Adrenal gland (tissue), 12 donors: ENCODE measurements around the gene TMEM254. TPM values are rescaled to one million over a fixed set of nuclear protein-coding genes. Genes with fewer than 3 reads are reported as not detected.

Experiments used
- DNase-seq, 7 donors: peaks; one replicate each; pipeline ENCODE4 v3.0.0-alpha.2; 2019 to 2020
- H3K27ac ChIP-seq, 5 donors: fragments of 200-600 bp; sonication (generic) in 4 of 5; 1 replicate in 3 of 5; 2 replicates in 2 of 5; pipeline versions ENCODE4 v1.5.1 to v1.8.0; 2016 to 2020; ENCODE audit warnings: mild to moderate bottlenecking in 1 of 5
- H3K27me3 ChIP-seq: fragments of 200-600 bp; 2 replicates; pipeline ENCODE4 v1.8.0; 2021
- H3K36me3 ChIP-seq, 2 donors: fragments of 200-600 bp; replicated peaks in 1 of 2; 1 replicate in 1 of 2; 2 replicates in 1 of 2; pipeline versions ENCODE4 v1.5.1 to v1.8.0; 2018 to 2022
- H3K4me1 ChIP-seq, 2 donors: fragments of 200-600 bp; replicated peaks in 1 of 2; 1 replicate in 1 of 2; 2 replicates in 1 of 2; pipeline versions ENCODE4 v1.5.1 to v1.8.0; 2018 to 2021
- H3K4me3 ChIP-seq, 4 donors: fragments of 200-600 bp; sonication (generic) in 3 of 4; one replicate each; pipeline ENCODE4 v1.5.1; 2016 to 2018
- H3K9me3 ChIP-seq, 3 donors: fragments of 200-600 bp; sonication (generic) in 1 of 3; replicated peaks in 1 of 3; 1 replicate in 2 of 3; 2 replicates in 1 of 3; pipeline versions ENCODE4 v1.5.1 to v1.8.0; 2016 to 2021
- POLR2A ChIP-seq, 2 donors: fragments of 450-650 bp; IDR thresholded peaks; one replicate each; pipeline ENCODE4 v1.6.1; 2017; ENCODE audit warnings: antibody characterized with exemption in 2 of 2, mild to moderate bottlenecking in 2 of 2, moderate library complexity in 1 of 2
- WGBS, 4 donors: extraction: QIAGEN DNeasy Blood & Tissue Kit in 2 of 4; methylation state at CpG; one replicate each; pipeline versions ENCODE4 v1.1.5 to v1.1.7; 2013 to 2017; 5-methylcytosine and 5-hydroxymethylcytosine counted together
- intact Hi-C, 2 donors: fragments of 100-400 bp; cut with DNase I; formaldehyde crosslinking; loops; one replicate each; pipeline versions ENCODE4 v1.14.1 to v1.15.0; 2022 to 2023
- polyA plus RNA-seq, 3 donors: library from polyadenylated mRNA; stranded (reverse); fragments of 200-250 nt in 2 of 3; fragments of 350-450 nt in 1 of 3; fragmentation: Illumina TruSeq in 1 of 3; extraction: RNeasy Lipid Tissue Mini Kit (QIAGEN cat#74804) in 1 of 3; gene quantifications; one replicate each; pipeline ENCODE4 v1.2.3, GENCODE V29; 2013 to 2014
- total RNA-seq, 9 donors: library from RNA; depleted of rRNA in 4 of 9; stranded (reverse); fragments of >200 nt in 4 of 9; fragments of 120-200 nt in 1 of 9; fragmentation: NEBNext Ultra II Directional in 1 of 9; extraction: Animal tissue kit (Norgen Biotek cat#: 25700) in 1 of 9; gene quantifications; one replicate each; pipeline versions ENCODE4 v1.1.0 to v1.2.4, GENCODE V29; 2013 to 2023
- TF ChIP-seq, protein P1 (sequence below), 6 experiments: fragments of 450-650 bp in 4 of 6; fragments of 200-600 bp in 2 of 6; sonication (generic) in 1 of 6; IDR thresholded peaks; 1 replicate in 5 of 6; 2 replicates in 1 of 6; pipeline versions ENCODE4 v1.5.1 to v1.8.0; 2016 to 2021; ENCODE audit warnings: antibody characterized with exemption in 6 of 6, mild to moderate bottlenecking in 2 of 6, moderate library complexity in 1 of 6
- donor health status: healthy with polysubstance abuse.
- donor health status: Bipolar disorder and iron deficiency.
- donor health status: DM: yes; HTN: yes; CAD: no.
- donor health status: DM: no; HTN: no; CAD: no.
- donor health status: DM: no; HTN: no; CAD: no.
- donor health status: DM: yes; HTN: yes; CAD: no.

The TMEM254 gene
- total and polyA plus RNA-seq, 12 donors, result 8.8 to 47.2 (median 27.1) TPM

GRCh38 chr10:80046629-80047441, 31.6 kb upstream of the TMEM254 start:
- intact Hi-C loops, result loop anchor here in 1 of 2 donors (10.0 kb wide), 1 partner anchor 502 kb away; no protein-coding TSS in a partner anchor
- no peaks in the 10 kb centered on the region for H3K9me3 ChIP-seq
- H3K4me3 ChIP-seq, result no peak overlapping the region
- H3K27ac ChIP-seq, result no peak overlapping the region
- DNase-seq, result peak; percentile 62 to 85 (median 77)
- no peak for TF ChIP-seq POLR2A (IDR thresholded peaks at IDR 0.05)
- TF ChIP-seq, protein P1, sequence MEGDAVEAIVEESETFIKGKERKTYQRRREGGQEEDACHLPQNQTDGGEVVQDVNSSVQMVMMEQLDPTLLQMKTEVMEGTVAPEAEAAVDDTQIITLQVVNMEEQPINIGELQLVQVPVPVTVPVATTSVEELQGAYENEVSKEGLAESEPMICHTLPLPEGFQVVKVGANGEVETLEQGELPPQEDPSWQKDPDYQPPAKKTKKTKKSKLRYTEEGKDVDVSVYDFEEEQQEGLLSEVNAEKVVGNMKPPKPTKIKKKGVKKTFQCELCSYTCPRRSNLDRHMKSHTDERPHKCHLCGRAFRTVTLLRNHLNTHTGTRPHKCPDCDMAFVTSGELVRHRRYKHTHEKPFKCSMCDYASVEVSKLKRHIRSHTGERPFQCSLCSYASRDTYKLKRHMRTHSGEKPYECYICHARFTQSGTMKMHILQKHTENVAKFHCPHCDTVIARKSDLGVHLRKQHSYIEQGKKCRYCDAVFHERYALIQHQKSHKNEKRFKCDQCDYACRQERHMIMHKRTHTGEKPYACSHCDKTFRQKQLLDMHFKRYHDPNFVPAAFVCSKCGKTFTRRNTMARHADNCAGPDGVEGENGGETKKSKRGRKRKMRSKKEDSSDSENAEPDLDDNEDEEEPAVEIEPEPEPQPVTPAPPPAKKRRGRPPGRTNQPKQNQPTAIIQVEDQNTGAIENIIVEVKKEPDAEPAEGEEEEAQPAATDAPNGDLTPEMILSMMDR (IDR thresholded peaks at IDR 0.05), result peak; percentile 54 to 93 (median 74)
- no peaks in the 10 kb centered on the region for H3K36me3 ChIP-seq
- H3K4me1 ChIP-seq, result no peaks in the 10 kb centered on the region
- no peaks in the 10 kb centered on the region for H3K27me3 ChIP-seq
- 30 to 39% (median 31%) methylated on average over 7 to 10 of the region's 10 CpGs for WGBS, 4 donors

- TF ChIP-seq POLR2A (IDR thresholded peaks at IDR 0.05), result no peak
- TF ChIP-seq, protein P1 (IDR thresholded peaks at IDR 0.05), result no peak
- no peaks in the 10 kb centered on the region for H3K9me3 ChIP-seq
- H3K36me3 ChIP-seq, result no peaks in the 10 kb centered on the region
- H3K27ac ChIP-seq, result no peak overlapping the region
- no peaks in the 10 kb centered on the region for H3K27me3 ChIP-seq
- no peak overlapping the region for H3K4me3 ChIP-seq
- no peak for DNase-seq
- intact Hi-C loops, result no loop called here
- H3K4me1 ChIP-seq, result no peaks in the 10 kb centered on the region
- 81 to 88% (median 84%) methylated on average over 3 of the region's 3 CpGs for WGBS, 4 donors
These were observed 27.7 kb upstream of the TMEM254 start for GRCh38 chr10:80050752-80051151.

DNA sequence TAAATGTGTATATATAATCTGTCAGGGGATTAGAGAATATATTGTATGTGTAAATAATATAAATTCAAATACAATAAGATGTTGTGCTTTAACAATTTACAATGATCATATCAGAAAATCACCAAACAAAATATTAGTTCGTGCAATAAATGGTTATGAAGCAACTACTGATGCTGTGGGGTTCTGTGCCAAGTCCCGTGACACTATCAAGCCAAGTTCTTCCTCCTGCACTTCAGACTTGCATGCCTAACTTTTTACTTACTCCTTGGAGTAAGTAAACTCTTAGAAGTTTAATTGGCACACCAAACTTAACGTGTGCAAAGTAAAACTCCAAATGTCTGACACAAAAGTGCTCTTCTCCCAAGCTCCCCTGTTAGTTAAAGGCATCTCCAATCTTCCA, 26.5 kb upstream of the TMEM254 start:
- no peak for TF ChIP-seq POLR2A (IDR thresholded peaks at IDR 0.05)
- TF ChIP-seq, protein P1 (IDR thresholded peaks at IDR 0.05), result no peak
- Histone ChIP-seq H3K27me3 (no peaks in the 10 kb centered on the region), H3K4me1 (no peaks in the 10 kb centered on the region), H3K4me3 (no peak overlapping the region), H3K27ac (no peak overlapping the region), H3K36me3 (no peaks in the 10 kb centered on the region), H3K9me3 (no peaks in the 10 kb centered on the region)
- WGBS, 4 donors, result 74 to 86% (median 78%) methylated on average over 3 of the region's 3 CpGs
- intact Hi-C loops, result no loop called here
- no peak for DNase-seq

GRCh38 chr10:80055760-80056159, 22.7 kb upstream of the TMEM254 start:
- Histone ChIP-seq H3K4me1 (no peaks in the 10 kb centered on the region), H3K27me3 (no peaks in the 10 kb centered on the region), H3K9me3 (no peaks in the 10 kb centered on the region), H3K27ac (no peak overlapping the region), H3K4me3 (no peak overlapping the region), H3K36me3 (no peaks in the 10 kb centered on the region)
- intact Hi-C loops, result no loop called here
- TF ChIP-seq POLR2A (IDR thresholded peaks at IDR 0.05), result no peak
- TF ChIP-seq, protein P1 (IDR thresholded peaks at IDR 0.05), result no peak
- DNase-seq, result no peak
- WGBS, 4 donors, result 90 to 99% (median 95%) methylated on average over 2 of the region's 2 CpGs
